Measurements from ENCODE around the gene SDK1.

The SDK1 gene

GRCh38 chr7:3309140-3309539 is 8.1 kb downstream of the SDK1 start:
- Histone ChIP-seq H3K4me3 (ENCODE audit: low read depth in 1 of 2, low read length in 1 of 2) (no peak overlapping the region), H3K36me3 (no peaks in the 10 kb centered on the region), H3K27ac (no peak overlapping the region), H3K4me1 (ENCODE audit: control insufficient read depth in 1 of 2, insufficient read depth in 1 of 2, low read depth in 1 of 2, low read length in 1 of 2) (no peaks in the 10 kb centered on the region), H3K9me3 (no peaks in the 10 kb centered on the region), H3K27me3 (peaks cover 17% of the 10 kb centered on the region)
- no peak for TF ChIP-seq CTCF (IDR thresholded peaks at IDR 0.05)

GRCh38 chr7:3309956-3310355 is 8.9 kb downstream of the SDK1 start:
- H3K27me3 ChIP-seq, result peaks cover 9% of the 10 kb centered on the region
- no peak overlapping the region for H3K27ac ChIP-seq
- no peak for TF ChIP-seq CTCF (IDR thresholded peaks at IDR 0.05)
- H3K4me1 ChIP-seq (ENCODE audit: control insufficient read depth in 1 of 2, insufficient read depth in 1 of 2, low read depth in 1 of 2, low read length in 1 of 2), result no peaks in the 10 kb centered on the region
- no peaks in the 10 kb centered on the region for H3K9me3 ChIP-seq
- no peaks in the 10 kb centered on the region for H3K36me3 ChIP-seq
- no peak overlapping the region for H3K4me3 ChIP-seq (ENCODE audit: low read depth in 1 of 2, low read length in 1 of 2)

GRCh38 chr7:3310884-3311283 is 9.8 kb downstream of the SDK1 start:
- peaks cover 8% of the 10 kb centered on the region for H3K27me3 ChIP-seq

DNA sequence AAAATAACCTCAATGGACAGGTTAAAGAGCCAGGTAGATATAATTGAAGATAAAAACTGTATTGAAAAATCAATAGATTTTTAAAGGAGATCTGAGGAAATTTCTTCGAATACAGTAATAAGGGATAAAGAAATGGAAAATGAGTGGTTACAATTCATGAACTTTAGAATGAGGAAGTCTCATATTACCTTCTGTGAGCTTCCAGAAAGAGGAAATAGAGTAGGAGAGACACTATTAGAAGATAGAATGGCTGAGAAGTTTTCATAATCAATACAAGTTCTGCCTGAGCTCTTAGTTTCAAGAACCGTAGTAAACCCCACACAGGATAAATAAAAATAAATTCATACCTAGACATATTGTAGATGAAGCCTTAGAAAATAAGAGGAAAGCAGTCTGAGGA is 11.5 kb downstream of the SDK1 start:
- no peak for TF ChIP-seq CTCF (IDR thresholded peaks at IDR 0.05)
- H3K4me1 ChIP-seq (ENCODE audit: control insufficient read depth in 1 of 2, insufficient read depth in 1 of 2, low read depth in 1 of 2, low read length in 1 of 2), result no peaks in the 10 kb centered on the region
- no peaks in the 10 kb centered on the region for H3K36me3 ChIP-seq
- peaks cover 8% of the 10 kb centered on the region for H3K27me3 ChIP-seq
- no peak overlapping the region for H3K27ac ChIP-seq
- no peaks in the 10 kb centered on the region for H3K9me3 ChIP-seq
- H3K4me3 ChIP-seq (ENCODE audit: low read depth in 1 of 2, low read length in 1 of 2), result no peak overlapping the region

More at GRCh38 chr7:3310884-3311283, 9.8 kb downstream of the SDK1 start:
- H3K4me1 ChIP-seq (ENCODE audit: control insufficient read depth in 1 of 2, insufficient read depth in 1 of 2, low read depth in 1 of 2, low read length in 1 of 2), result no peaks in the 10 kb centered on the region
- no peak for TF ChIP-seq CTCF (IDR thresholded peaks at IDR 0.05)
- H3K36me3 ChIP-seq, result no peaks in the 10 kb centered on the region
- no peaks in the 10 kb centered on the region for H3K9me3 ChIP-seq
- no peak overlapping the region for H3K27ac ChIP-seq
- no peak overlapping the region for H3K4me3 ChIP-seq (ENCODE audit: low read depth in 1 of 2, low read length in 1 of 2)

DNA sequence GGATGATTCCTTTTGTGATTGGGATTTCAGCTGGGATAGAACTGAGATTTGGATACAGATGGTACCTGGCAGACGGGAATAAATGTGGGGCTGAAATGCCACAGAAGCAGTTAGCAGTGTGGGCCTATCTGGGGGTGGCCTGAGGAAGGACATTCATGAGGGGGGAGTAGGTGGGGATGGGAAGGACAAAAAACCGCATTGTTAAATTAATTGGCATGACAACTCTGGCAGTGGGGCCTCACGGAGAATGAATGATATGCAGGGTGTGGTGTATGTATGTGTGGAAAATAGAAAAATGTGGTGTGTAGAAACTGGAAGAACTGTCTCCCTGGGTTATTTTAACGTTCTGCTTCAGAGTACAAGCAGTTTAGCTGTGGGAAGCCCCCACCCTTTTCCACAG is 17.8 kb downstream of the SDK1 start:
- no peak for TF ChIP-seq CTCF (IDR thresholded peaks at IDR 0.05)
- no peak overlapping the region for H3K4me3 ChIP-seq (ENCODE audit: low read depth in 1 of 2, low read length in 1 of 2)
- H3K9me3 ChIP-seq, result no peaks in the 10 kb centered on the region
- H3K27ac ChIP-seq, result no peak overlapping the region
- no peaks in the 10 kb centered on the region for H3K36me3 ChIP-seq
- no peaks in the 10 kb centered on the region for H3K27me3 ChIP-seq
- no peaks in the 10 kb centered on the region for H3K4me1 ChIP-seq (ENCODE audit: control insufficient read depth in 1 of 2, insufficient read depth in 1 of 2, low read depth in 1 of 2, low read length in 1 of 2)

DNA sequence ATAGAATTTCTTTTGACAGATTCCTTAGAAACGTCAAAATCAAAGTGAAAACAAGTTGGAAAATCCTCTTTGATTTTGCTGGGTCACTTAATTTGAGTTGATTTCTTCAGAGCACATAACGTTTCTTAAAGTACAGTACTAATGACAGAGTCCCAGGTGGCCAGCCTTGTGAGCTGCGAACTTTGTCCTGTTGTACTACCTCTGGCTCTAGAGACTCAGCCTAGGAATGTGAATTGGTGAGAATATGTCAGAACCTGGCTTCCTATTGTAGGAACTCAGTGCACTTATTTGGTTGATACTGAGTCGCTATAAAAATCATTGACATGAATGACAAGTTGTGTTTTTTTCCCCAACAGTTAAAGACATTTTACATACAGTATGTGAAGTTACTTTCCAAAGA is 20.2 kb downstream of the SDK1 start:
- Histone ChIP-seq H3K4me1 (ENCODE audit: control insufficient read depth in 1 of 2, insufficient read depth in 1 of 2, low read depth in 1 of 2, low read length in 1 of 2) (no peaks in the 10 kb centered on the region), H3K27ac (no peak overlapping the region), H3K9me3 (no peaks in the 10 kb centered on the region), H3K4me3 (ENCODE audit: low read depth in 1 of 2, low read length in 1 of 2) (no peak overlapping the region), H3K36me3 (no peaks in the 10 kb centered on the region), H3K27me3 (no peaks in the 10 kb centered on the region)
- no peak for TF ChIP-seq CTCF (IDR thresholded peaks at IDR 0.05)
